Astrocyte (in vitro differentiated cells and primary cell): ENCODE measurements around the gene EID3.

Experiments used
- EZH2 ChIP-seq: IDR thresholded peaks from 2 replicates; pipeline ENCODE4 v1.6.1; 2012; ENCODE audit warnings: mild to moderate bottlenecking, low read length, inconsistent platforms; ENCODE audit not compliant: insufficient read depth
- TF ChIP-seq, protein P1 (sequence below): IDR thresholded peaks from 2 replicates; pipeline ENCODE4 v1.5.1; 2011; ENCODE audit warnings: low read depth, mild to moderate bottlenecking, inconsistent platforms, low read length, moderate library complexity; ENCODE audit not compliant: insufficient read depth

DNA sequence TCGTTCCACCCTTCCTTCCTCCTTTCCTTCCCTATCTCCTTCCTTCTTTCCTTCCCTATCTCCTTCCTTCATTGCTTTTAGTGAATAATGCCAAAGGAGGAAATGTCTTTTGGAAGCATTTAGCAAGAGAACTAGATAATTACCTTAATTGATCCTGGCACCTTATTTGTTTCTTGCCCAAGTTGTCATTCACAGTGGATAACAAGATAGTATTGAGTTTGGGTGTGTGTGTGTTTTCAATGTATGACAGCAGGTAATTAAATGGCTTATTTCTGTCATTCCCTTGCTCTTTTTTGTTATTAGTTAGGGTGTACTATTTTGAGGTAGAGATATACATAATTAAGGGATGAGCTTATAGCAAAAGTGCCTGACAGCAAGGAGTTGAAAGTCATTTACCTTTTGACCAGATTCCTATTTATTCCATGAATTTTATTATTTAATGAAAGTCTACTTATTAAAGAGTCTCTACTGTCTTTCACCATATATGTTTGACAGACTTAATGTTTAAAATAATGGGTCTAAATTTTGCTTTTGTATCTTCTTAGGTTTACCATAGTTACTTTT lies 30.2 kb downstream of the EID3 start:
- TF ChIP-seq, protein P1, sequence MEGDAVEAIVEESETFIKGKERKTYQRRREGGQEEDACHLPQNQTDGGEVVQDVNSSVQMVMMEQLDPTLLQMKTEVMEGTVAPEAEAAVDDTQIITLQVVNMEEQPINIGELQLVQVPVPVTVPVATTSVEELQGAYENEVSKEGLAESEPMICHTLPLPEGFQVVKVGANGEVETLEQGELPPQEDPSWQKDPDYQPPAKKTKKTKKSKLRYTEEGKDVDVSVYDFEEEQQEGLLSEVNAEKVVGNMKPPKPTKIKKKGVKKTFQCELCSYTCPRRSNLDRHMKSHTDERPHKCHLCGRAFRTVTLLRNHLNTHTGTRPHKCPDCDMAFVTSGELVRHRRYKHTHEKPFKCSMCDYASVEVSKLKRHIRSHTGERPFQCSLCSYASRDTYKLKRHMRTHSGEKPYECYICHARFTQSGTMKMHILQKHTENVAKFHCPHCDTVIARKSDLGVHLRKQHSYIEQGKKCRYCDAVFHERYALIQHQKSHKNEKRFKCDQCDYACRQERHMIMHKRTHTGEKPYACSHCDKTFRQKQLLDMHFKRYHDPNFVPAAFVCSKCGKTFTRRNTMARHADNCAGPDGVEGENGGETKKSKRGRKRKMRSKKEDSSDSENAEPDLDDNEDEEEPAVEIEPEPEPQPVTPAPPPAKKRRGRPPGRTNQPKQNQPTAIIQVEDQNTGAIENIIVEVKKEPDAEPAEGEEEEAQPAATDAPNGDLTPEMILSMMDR = no peak
- TF ChIP-seq EZH2 = no peak
